Stomach (tissue), 9 donors: ENCODE measurements around the gene OSTM1. TPM values are rescaled to one million over a fixed set of nuclear protein-coding genes. Genes with fewer than 3 reads are reported as not detected.

ENCODE experiments used
- DNase-seq, 2 donors: peaks; one replicate each; pipeline versions ENCODE4 v3.0.0 to v3.0.0-alpha.2; 2013 to 2019
- H3K27ac ChIP-seq, 5 donors: fragments of 200-600 bp in 4 of 5; sonication (generic) in 4 of 5; one replicate each; pipeline ENCODE4 v1.5.1; 2013 to 2019; ENCODE audit warnings: mild to moderate bottlenecking in 1 of 5, moderate library complexity in 1 of 5
- H3K27me3 ChIP-seq, 3 donors: fragments of 200-600 bp; sonication (generic); one replicate each; pipeline ENCODE4 v1.5.1; 2017 to 2019; ENCODE audit warnings: mixed run types in 1 of 3
- H3K36me3 ChIP-seq, 4 donors: fragments of 200-600 bp; sonication (generic); 1 replicate in 3 of 4; 2 replicates in 1 of 4; pipeline ENCODE4 v1.5.1; 2016 to 2019
- H3K4me1 ChIP-seq, 4 donors: fragments of 200-600 bp; sonication (generic); one replicate each; pipeline ENCODE4 v1.5.1; 2016 to 2019
- H3K4me3 ChIP-seq, 4 donors: fragments of 200-600 bp; sonication (generic) in 3 of 4; one replicate each; pipeline ENCODE4 v1.5.1; 2016 to 2019; ENCODE audit warnings: mild to moderate bottlenecking in 1 of 4
- H3K9me3 ChIP-seq, 4 donors: fragments of 200-600 bp; sonication (generic); one replicate each; pipeline ENCODE4 v1.5.1; 2016 to 2019
- CTCF ChIP-seq, 7 experiments: fragments of 450-650 bp in 4 of 7; fragments of 200-600 bp in 3 of 7; sonication (generic) in 3 of 7; IDR thresholded peaks; one replicate each; pipeline ENCODE4 v1.5.1; 2016 to 2019; ENCODE audit warnings: antibody characterized with exemption in 7 of 7, control low read depth in 2 of 7, mild to moderate bottlenecking in 1 of 7
- EP300 ChIP-seq: sonication (generic); formaldehyde crosslinking; IDR thresholded peaks from one replicate; pipeline ENCODE4 v1.6.1; 2017; ENCODE audit warnings: antibody characterized with exemption
- POLR2A ChIP-seq, 4 donors: fragments of 450-650 bp; IDR thresholded peaks; one replicate each; pipeline ENCODE4 v1.6.1; 2016; ENCODE audit warnings: antibody characterized with exemption in 4 of 4, control low read depth in 2 of 4, mild to moderate bottlenecking in 1 of 4, moderate library complexity in 1 of 4
- POLR2AphosphoS5 ChIP-seq, 3 donors: sonication (generic); formaldehyde crosslinking; IDR thresholded peaks; one replicate each; pipeline ENCODE4 v1.6.1; 2016; ENCODE audit warnings: antibody characterized with exemption in 3 of 3
- WGBS, 5 donors: extraction: QIAGEN DNeasy Blood & Tissue Kit in 3 of 5; methylation state at CpG; one replicate each; pipeline versions ENCODE4 v1.1.5 to v1.1.7; 2013 to 2018; 5-methylcytosine and 5-hydroxymethylcytosine counted together
- intact Hi-C: fragments of 100-400 bp; cut with DNase I; formaldehyde crosslinking; loops from one replicate; pipeline ENCODE4 v1.15.1; 2023; ENCODE audit warnings: low total_unique reads
- polyA plus RNA-seq, 3 donors: library from polyadenylated mRNA; stranded (reverse); fragments of 200-250 nt; gene quantifications; one replicate each; pipeline ENCODE4 v1.2.3, GENCODE V29; 2013
- total RNA-seq, 5 donors: library from RNA; depleted of rRNA; stranded (reverse); fragments of >200 nt; gene quantifications; one replicate each; pipeline versions ENCODE4 v1.1.0 to v1.2.3, GENCODE V29; 2014 to 2016
- donor health status: healthy with polysubstance abuse.
- donor health status: Bipolar disorder and iron deficiency.
- donor health status: healthy.

OSTM1 gene
- total and polyA plus RNA-seq, 8 donors: 6.0 to 420 (median 19.6) TPM

DNA sequence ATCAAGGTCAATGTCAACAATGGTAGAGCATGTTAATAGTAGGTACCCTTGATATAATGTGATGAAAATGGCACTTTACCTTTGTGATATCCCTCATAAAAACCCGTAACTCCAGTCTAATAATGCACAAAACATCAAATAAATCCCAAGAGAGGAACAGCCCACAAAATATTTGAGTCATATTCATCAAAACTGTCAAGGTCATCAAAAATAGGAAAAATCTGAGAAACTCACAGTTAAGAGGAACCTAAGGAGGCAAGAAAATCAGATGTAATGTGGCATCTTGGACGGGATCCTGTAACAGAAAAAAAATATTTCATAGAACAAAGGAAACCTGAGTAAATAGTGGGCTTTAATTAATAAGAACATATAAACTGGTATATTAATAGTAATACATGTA lies 25.5 kb upstream of the OSTM1 start:
- Histone ChIP-seq H3K9me3 (no peaks in the 10 kb centered on the region), H3K4me1 (no peaks in the 10 kb centered on the region), H3K4me3 (no peak overlapping the region), H3K27me3 (peaks cover 0 to 18% (median 0%) of the 10 kb centered on the region in 3 donors), H3K27ac (no peak overlapping the region), H3K36me3 (no peaks in the 10 kb centered on the region)
- 78 to 95% (median 87%) methylated on average over 2 of the region's 2 CpGs for WGBS, 5 donors
- intact Hi-C loops: no loop called here
- TF ChIP-seq EP300: no peak
- no peak for TF ChIP-seq CTCF (IDR thresholded peaks at IDR 0.05)
- no peak for TF ChIP-seq POLR2A (IDR thresholded peaks at IDR 0.05)
- no peak for TF ChIP-seq POLR2AphosphoS5 (IDR thresholded peaks at IDR 0.05)
- DNase-seq: no peak

DNA sequence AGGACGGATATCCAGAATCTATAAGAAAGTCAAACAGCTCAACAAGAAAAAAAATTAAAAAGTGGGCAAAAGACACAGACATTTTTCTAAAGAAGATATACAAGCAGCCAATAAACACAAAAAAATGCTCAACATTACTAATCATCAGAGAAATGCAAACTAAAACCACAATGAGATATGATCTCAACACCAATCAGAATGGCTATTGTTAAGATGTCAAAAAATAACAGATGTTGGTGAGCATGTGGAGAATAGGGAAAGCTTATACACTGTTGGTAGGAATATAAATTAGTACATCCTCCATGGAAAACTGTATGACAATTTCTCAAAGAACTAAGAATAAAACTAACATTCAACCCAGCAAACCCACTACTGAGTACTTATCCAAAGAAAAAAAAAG lies 23.3 kb upstream of the OSTM1 start:
- H3K36me3 ChIP-seq: no peaks in the 10 kb centered on the region

DNA sequence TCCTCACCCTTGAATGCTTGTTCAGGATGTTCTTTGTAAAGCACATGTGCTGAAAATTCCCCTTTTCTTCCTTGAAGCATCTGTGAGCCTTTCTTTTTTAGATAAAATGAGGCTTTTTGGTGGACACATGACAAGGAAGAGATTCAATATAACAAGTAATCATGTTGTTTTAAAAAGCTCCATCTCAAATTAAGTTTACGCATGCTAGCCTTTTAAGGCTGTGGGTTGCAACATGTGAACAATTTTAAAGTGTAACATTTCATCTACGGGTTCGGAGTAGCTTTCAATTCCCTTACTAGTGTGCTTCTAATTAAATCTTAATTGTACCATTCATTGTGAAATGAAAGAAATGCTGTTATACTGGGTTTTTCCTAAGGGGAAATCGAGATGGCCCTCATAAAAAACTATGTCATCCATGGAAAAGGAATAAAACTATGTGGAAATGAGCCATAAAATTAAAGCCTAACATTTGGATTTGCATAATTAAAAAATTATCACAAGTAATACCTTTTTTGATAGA lies 19.3 kb upstream of the OSTM1 start:
- intact Hi-C loops: no loop called here
- Histone ChIP-seq H3K4me3 (no peak overlapping the region), H3K36me3 (no peaks in the 10 kb centered on the region), H3K9me3 (no peaks in the 10 kb centered on the region), H3K27ac (no peak overlapping the region), H3K27me3 (peaks cover 0 to 20% (median 0%) of the 10 kb centered on the region in 3 donors), H3K4me1 (no peaks in the 10 kb centered on the region)
- 84 to 89% (median 86%) methylated on average over 4 of the region's 4 CpGs for WGBS, 5 donors
- TF ChIP-seq POLR2A (IDR thresholded peaks at IDR 0.05): no peak
- TF ChIP-seq POLR2AphosphoS5 (IDR thresholded peaks at IDR 0.05): no peak
- no peak for TF ChIP-seq CTCF (IDR thresholded peaks at IDR 0.05)
- TF ChIP-seq EP300: no peak
- DNase-seq: no peak

More for the DNA sequence above, 23.3 kb upstream of the OSTM1 start:
- Histone ChIP-seq H3K4me3 (no peak overlapping the region), H3K9me3 (no peaks in the 10 kb centered on the region), H3K4me1 (no peaks in the 10 kb centered on the region), H3K27ac (no peak overlapping the region), H3K27me3 (peaks cover 0 to 25% (median 0%) of the 10 kb centered on the region in 3 donors)
- intact Hi-C loops: no loop called here
- DNase-seq: no peak
- TF ChIP-seq EP300: no peak
- no peak for TF ChIP-seq POLR2AphosphoS5 (IDR thresholded peaks at IDR 0.05)
- no peak for TF ChIP-seq POLR2A (IDR thresholded peaks at IDR 0.05)
- TF ChIP-seq CTCF (IDR thresholded peaks at IDR 0.05): no peak
- WGBS, 5 donors: 70 to 94% (median 88%) methylated on average over 1 of the region's 1 CpG

DNA sequence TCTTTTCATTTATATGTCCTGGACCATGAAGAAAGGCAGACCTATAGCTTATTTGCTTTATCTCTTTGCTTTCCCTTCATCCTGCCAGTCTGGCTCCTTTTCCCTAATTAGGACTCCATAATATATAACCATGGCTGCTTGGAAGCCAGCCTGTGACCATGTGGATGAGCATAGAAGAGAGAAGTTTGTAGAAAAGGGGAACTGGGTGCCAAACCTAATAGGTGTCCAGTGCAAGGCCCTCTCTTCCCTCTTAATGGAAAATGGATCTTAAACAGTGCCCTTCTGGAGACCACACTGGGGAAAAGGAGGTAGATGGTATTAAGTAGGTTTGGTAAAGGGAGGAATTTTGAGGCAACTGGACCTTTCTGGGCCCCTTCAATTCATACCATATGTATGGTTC lies 16.7 kb upstream of the OSTM1 start:
- intact Hi-C loops: no loop called here
- H3K9me3 ChIP-seq: no peaks in the 10 kb centered on the region
- peaks cover 0 to 26% (median 0%) of the 10 kb centered on the region in 3 donors for H3K27me3 ChIP-seq
- TF ChIP-seq EP300 (no peak), CTCF (IDR thresholded peaks at IDR 0.05) (no peak)
- H3K4me1 ChIP-seq: no peaks in the 10 kb centered on the region
- H3K36me3 ChIP-seq: no peaks in the 10 kb centered on the region
- H3K4me3 ChIP-seq: no peak overlapping the region
- H3K27ac ChIP-seq: no peak overlapping the region
- DNase-seq: no peak
